HG03520 (cell line): Measurements from ENCODE around the gene NFASC.

Source experiments
- ATAC-seq: cut with Tn5 transposase; IDR thresholded peaks from one replicate; pipeline ENCODE4 v1.9.1; 2021; ENCODE audit warnings: mild to moderate bottlenecking, moderate library complexity; ENCODE audit not compliant: unreplicated experiment

Gene NFASC

GRCh38 chr1:205058853-205059252 is 188.2 kb downstream of the NFASC start:
- ATAC-seq = no peak

- no peak for ATAC-seq
These were observed 189.0 kb downstream of the NFASC start for GRCh38 chr1:205059660-205060059.

GRCh38 chr1:205060746-205061145 is 190.1 kb downstream of the NFASC start:
- no peak for ATAC-seq

- ATAC-seq = no peak
These were observed 190.6 kb downstream of the NFASC start for GRCh38 chr1:205061227-205061626.

- ATAC-seq = no peak
These were observed 191.0 kb downstream of the NFASC start for GRCh38 chr1:205061665-205062069.

GRCh38 chr1:205062319-205062718 is 191.7 kb downstream of the NFASC start:
- no peak for ATAC-seq

GRCh38 chr1:205062895-205063294 is 192.2 kb downstream of the NFASC start:
- ATAC-seq = no peak

GRCh38 chr1:205064301-205064700 is 193.6 kb downstream of the NFASC start:
- no peak for ATAC-seq

- ATAC-seq = no peak
These were observed 194.2 kb downstream of the NFASC start for GRCh38 chr1:205064741-205065316.

- no peak for ATAC-seq
These were observed 195.0 kb downstream of the NFASC start for GRCh38 chr1:205065666-205066065.

GRCh38 chr1:205066141-205066818 is 195.6 kb downstream of the NFASC start:
- ATAC-seq = no peak

- ATAC-seq = no peak
These were observed 196.4 kb downstream of the NFASC start for GRCh38 chr1:205067031-205067430.

GRCh38 chr1:205068001-205068400 is 197.3 kb downstream of the NFASC start:
- no peak for ATAC-seq

- no peak for ATAC-seq
These were observed 197.9 kb downstream of the NFASC start for GRCh38 chr1:205068457-205069040.

- ATAC-seq = no peak
These were observed 198.9 kb downstream of the NFASC start for GRCh38 chr1:205069371-205070125.

GRCh38 chr1:205071028-205071409 is 200.4 kb downstream of the NFASC start:
- ATAC-seq = no peak

- ATAC-seq = no peak
These were observed 201.1 kb downstream of the NFASC start for GRCh38 chr1:205071801-205072200.

- ATAC-seq = no peak
These were observed 201.6 kb downstream of the NFASC start for GRCh38 chr1:205072286-205072685.
